T-helper 2 cell treated with Interferon-gamma antibody and Interleukin-4, amounts not matched to agents 5 μg/mL and 100 μg/mL, for 36 hours (primary cell): ENCODE results near the gene PPAN.
A peak's percentile ranks its signal among the peaks of the same experiment; 100 is the strongest.

ENCODE experiments used
- DNase-seq: peaks from one replicate; pipeline ENCODE4 v3.0.0; 2021; ENCODE audit warnings: low spot score
- H3K27ac Mint-ChIP-seq: one replicate; pipeline ENCODE4 v1.8.0; 2021; ENCODE audit warnings: mild to moderate bottlenecking, mixed read lengths
- H3K27me3 Mint-ChIP-seq: one replicate; pipeline ENCODE4 v1.8.0; 2021; ENCODE audit warnings: low read depth, mixed read lengths
- H3K36me3 Mint-ChIP-seq: one replicate; pipeline ENCODE4 v1.8.0; 2021; ENCODE audit warnings: low read depth, mixed read lengths
- H3K4me1 Mint-ChIP-seq: one replicate; pipeline ENCODE4 v1.8.0; 2021; ENCODE audit warnings: low read depth, mixed read lengths
- H3K4me3 Mint-ChIP-seq: one replicate; pipeline ENCODE4 v1.8.0; 2022; ENCODE audit warnings: mild to moderate bottlenecking, moderate library complexity, mixed read lengths
- H3K9me3 Mint-ChIP-seq: one replicate; pipeline ENCODE4 v1.8.0; 2021; ENCODE audit warnings: mixed read lengths

PPAN gene

DNA sequence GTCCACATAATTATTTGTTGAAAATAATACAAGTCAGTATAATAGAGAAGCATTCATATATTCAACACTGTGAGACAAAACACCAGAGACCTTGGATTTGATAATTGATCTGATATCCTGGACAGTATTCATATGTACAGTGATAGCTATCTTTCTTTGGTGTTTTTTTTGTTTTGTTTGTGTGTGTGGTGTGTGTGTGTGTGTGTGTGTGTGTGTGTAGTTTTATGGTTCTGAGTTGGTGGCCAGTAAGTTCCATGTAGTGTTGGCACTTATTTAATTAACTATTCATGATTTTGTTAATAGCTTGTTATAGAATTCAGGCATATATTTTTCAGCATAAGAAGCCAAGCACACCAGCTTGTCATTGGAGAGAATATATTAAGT lies 2.0 kb upstream of the PPAN start:
- DNase-seq, result no peak
- Mint-ChIP-seq H3K4me3 (peak overlapping the region; percentile 79), H3K4me1 (peaks cover 44% of the 10 kb centered on the region), H3K36me3 (peaks cover 18% of the 10 kb centered on the region), H3K27me3 (no peaks in the 10 kb centered on the region), H3K27ac (peak overlapping the region; percentile 100), H3K9me3 (no peaks in the 10 kb centered on the region)

GRCh38 chr19:10104665-10105508 lies 1.3 kb upstream of the PPAN start:
- peaks cover 25% of the 10 kb centered on the region for H3K36me3 Mint-ChIP-seq
- peak; percentile 90 for DNase-seq

DNA sequence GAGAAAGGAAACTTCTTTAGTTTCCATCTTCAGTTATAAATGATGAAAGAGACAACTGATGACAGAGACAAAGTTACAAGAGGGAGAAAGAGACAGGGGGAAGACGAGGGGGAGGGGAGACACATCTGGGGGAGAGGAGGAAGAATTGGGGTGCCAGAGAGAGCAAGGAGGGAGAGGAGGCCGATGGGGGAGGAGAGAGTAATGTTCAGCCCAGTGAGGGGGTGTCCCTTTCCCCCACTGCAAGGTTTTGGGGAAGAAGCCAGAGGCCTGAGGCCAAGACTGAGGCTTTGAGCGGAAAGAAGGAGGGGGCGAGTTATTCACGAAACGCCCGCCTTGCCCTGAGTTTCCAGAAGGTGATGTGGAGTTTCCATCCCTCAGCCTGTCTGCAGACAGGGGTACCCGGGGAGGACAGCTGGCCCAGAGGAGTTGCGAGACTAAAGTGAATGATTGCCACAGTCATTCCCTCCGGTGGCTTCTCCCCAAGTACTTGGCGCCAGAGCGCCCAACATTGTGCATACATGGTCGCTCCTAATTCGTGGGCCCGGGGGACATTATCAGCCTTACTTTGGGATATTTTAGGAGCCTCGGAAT lies 558 bp upstream of the PPAN start:
- peak; percentile 90 for DNase-seq
- Mint-ChIP-seq H3K36me3 (peaks cover 28% of the 10 kb centered on the region), H3K27ac (peak overlapping the region; percentile 100), H3K9me3 (no peaks in the 10 kb centered on the region), H3K4me3 (peak overlapping the region; percentile 79), H3K27me3 (no peaks in the 10 kb centered on the region), H3K4me1 (peaks cover 38% of the 10 kb centered on the region)

More at GRCh38 chr19:10104665-10105508, 1.3 kb upstream of the PPAN start:
- no peaks in the 10 kb centered on the region for H3K27me3 Mint-ChIP-seq
- peak overlapping the region; percentile 100 for H3K27ac Mint-ChIP-seq
- H3K4me3 Mint-ChIP-seq, result peak overlapping the region; percentile 79
- H3K4me1 Mint-ChIP-seq, result peaks cover 40% of the 10 kb centered on the region
- no peaks in the 10 kb centered on the region for H3K9me3 Mint-ChIP-seq

DNA sequence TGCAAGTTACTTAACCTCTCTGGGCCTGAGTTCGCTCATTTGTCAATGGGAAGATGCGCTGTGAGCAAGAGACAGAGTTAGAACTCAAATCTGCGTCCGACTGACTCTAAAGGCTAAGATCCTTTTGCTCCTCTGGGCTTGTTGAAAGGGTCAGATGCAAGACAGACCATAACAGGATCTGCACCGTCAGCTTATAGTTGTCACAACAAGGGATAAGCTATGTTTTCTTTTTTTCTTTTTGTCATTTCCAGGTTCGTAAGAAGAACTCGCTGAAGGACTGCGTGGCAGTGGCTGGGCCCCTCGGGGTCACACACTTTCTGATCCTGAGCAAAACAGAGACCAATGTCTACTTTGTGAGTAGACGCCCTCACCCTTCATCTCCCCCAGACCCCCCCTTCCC lies 1.1 kb downstream of the PPAN start:
- Mint-ChIP-seq H3K27me3 (no peaks in the 10 kb centered on the region), H3K4me3 (peak overlapping the region; percentile 79), H3K36me3 (peaks cover 35% of the 10 kb centered on the region), H3K27ac (peak overlapping the region; percentile 100), H3K4me1 (peaks cover 44% of the 10 kb centered on the region), H3K9me3 (no peaks in the 10 kb centered on the region)
- no peak for DNase-seq

DNA sequence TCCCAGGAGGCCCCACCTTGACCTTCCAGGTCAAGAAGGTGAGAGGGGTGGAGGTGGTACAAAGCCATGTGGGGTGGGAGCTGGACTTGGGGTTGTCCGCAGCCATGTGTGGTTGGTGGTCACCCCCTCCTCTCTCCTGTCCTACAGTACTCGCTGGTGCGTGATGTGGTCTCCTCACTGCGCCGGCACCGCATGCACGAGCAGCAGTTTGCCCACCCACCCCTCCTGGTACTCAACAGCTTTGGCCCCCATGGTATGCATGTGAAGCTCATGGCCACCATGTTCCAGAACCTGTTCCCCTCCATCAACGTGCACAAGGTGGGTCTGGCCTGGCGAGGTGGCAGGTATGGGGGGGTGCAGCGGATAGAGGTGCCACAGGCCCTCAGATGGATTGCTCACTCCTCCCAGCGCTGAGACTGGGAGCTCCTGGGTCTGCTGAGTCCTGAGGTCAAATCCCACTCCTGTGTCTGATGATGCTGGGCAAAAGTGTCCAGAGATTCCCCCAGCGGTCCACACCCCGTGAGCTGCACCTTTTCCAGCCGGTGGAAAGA lies 1.7 kb downstream of the PPAN start:
- no peaks in the 10 kb centered on the region for H3K27me3 Mint-ChIP-seq

GRCh38 chr19:10109528-10109927 lies 3.4 kb downstream of the PPAN start:
- no peak for DNase-seq
- no peaks in the 10 kb centered on the region for H3K9me3 Mint-ChIP-seq
- no peak overlapping the region for H3K4me3 Mint-ChIP-seq
- H3K4me1 Mint-ChIP-seq, result peaks cover 41% of the 10 kb centered on the region
- H3K27me3 Mint-ChIP-seq, result no peaks in the 10 kb centered on the region
- no peak overlapping the region for H3K27ac Mint-ChIP-seq
- peaks cover 42% of the 10 kb centered on the region for H3K36me3 Mint-ChIP-seq

More for the DNA sequence above, 1.7 kb downstream of the PPAN start:
- Mint-ChIP-seq H3K9me3 (no peaks in the 10 kb centered on the region), H3K4me3 (peak overlapping the region; percentile 79), H3K36me3 (peaks cover 39% of the 10 kb centered on the region), H3K4me1 (peaks cover 47% of the 10 kb centered on the region), H3K27ac (peak overlapping the region; percentile 60)
- DNase-seq, result no peak

GRCh38 chr19:10110076-10110971 lies 4.2 kb downstream of the PPAN start:
- DNase-seq, result no peak
- Mint-ChIP-seq H3K4me1 (peaks cover 34% of the 10 kb centered on the region), H3K36me3 (peaks cover 47% of the 10 kb centered on the region), H3K9me3 (no peaks in the 10 kb centered on the region), H3K4me3 (peak overlapping the region; percentile 54), H3K27me3 (no peaks in the 10 kb centered on the region), H3K27ac (peak overlapping the region; percentile 68)

DNA sequence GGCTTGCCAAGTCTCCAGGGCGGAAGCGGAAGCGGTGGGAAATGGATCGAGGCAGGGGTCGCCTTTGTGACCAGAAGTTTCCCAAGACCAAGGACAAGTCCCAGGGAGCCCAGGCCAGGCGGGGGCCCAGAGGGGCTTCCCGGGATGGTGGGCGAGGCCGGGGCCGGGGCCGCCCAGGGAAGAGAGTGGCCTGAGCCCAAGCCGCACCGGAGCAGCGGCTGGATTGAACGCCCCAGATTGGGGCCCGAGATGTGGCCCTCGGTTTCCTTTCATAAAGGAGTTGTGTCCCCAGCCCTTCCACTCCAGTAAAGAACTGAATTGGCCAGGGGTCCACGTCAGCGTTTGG lies 4.8 kb downstream of the PPAN start:
- H3K27me3 Mint-ChIP-seq, result no peaks in the 10 kb centered on the region

GRCh38 chr19:10111405-10111811 lies 5.2 kb downstream of the PPAN start, which contains the start of gene P2RY11:
TSS of gene P2RY11 (plus strand) at chr19:10111693. CDS start at chr19:10111722, 29 bp downstream.
- H3K4me3 Mint-ChIP-seq, result peak within 1 kb of the TSS; percentile 54
- peaks cover 27% of the 10 kb centered on the region for H3K4me1 Mint-ChIP-seq
- peak within 1 kb of the TSS; percentile 86 for H3K27ac Mint-ChIP-seq
- H3K9me3 Mint-ChIP-seq, result no peaks in the 10 kb centered on the region
- peaks cover 55% of the 10 kb centered on the region for H3K36me3 Mint-ChIP-seq
- DNase-seq, result peak; percentile 37
- H3K27me3 Mint-ChIP-seq, result no peaks in the 10 kb centered on the region

More for the DNA sequence above, 4.8 kb downstream of the PPAN start:
- Mint-ChIP-seq H3K4me3 (peak overlapping the region; percentile 54), H3K4me1 (peaks cover 28% of the 10 kb centered on the region), H3K27ac (peak overlapping the region; percentile 68), H3K36me3 (peaks cover 50% of the 10 kb centered on the region), H3K9me3 (no peaks in the 10 kb centered on the region)
- no peak for DNase-seq

DNA sequence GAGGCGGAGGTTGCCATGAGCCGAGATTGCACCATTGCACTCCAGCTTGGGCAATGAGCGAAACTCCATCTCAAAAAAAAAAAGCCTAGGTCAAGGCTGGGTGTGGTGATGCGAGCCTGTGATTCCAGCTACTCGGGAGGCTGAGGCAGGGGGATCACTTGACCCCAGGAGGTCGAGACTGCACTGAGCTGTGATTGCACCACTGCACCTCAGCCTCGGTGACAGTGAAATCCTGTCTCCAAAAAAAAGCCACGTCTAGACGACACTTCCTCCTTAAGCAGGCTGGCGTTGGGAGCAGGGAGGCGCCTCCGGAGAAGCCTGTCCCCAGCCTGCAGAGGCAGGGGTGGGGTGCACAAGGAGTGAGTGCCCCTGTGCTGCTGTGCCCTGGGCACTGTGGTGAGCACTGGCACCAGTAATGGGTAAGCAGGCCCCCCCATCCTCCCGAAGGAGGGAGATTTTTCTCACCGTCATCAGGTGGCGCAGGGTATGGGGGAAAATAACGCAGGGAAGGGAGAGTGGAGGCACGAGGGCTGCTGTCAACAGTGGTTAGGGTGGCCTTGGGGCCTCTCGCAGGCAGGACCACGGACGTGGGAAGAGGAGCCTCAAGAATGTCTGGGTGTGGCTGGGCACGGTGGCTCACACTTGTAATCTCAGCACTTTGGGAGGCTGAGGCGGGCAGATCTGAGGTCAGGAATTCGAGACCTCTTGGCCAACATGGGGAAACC lies 6.0 kb downstream of the PPAN start:
- H3K9me3 Mint-ChIP-seq, result no peaks in the 10 kb centered on the region

GRCh38 chr19:10112895-10113591 lies 6.9 kb downstream of the PPAN start:
- Mint-ChIP-seq H3K27ac (peak overlapping the region; percentile 86), H3K4me3 (peak overlapping the region; percentile 52), H3K27me3 (no peaks in the 10 kb centered on the region), H3K36me3 (peaks cover 53% of the 10 kb centered on the region), H3K4me1 (peaks cover 22% of the 10 kb centered on the region), H3K9me3 (no peaks in the 10 kb centered on the region)
- peak; percentile 61 for DNase-seq

More for the DNA sequence above, 6.0 kb downstream of the PPAN start:
- peak overlapping the region; percentile 86 for H3K27ac Mint-ChIP-seq
- H3K4me1 Mint-ChIP-seq, result peaks cover 25% of the 10 kb centered on the region
- H3K36me3 Mint-ChIP-seq, result peaks cover 54% of the 10 kb centered on the region
- peak overlapping the region; percentile 52 for H3K4me3 Mint-ChIP-seq
- no peaks in the 10 kb centered on the region for H3K27me3 Mint-ChIP-seq
- peak; percentile 73 for DNase-seq

- H3K4me3 Mint-ChIP-seq, result no peak overlapping the region
- H3K27me3 Mint-ChIP-seq, result no peaks in the 10 kb centered on the region
- no peak for DNase-seq
- H3K27ac Mint-ChIP-seq, result no peak overlapping the region
- H3K36me3 Mint-ChIP-seq, result peaks cover 54% of the 10 kb centered on the region
- no peaks in the 10 kb centered on the region for H3K9me3 Mint-ChIP-seq
- H3K4me1 Mint-ChIP-seq, result peaks cover 22% of the 10 kb centered on the region
Observed at GRCh38 chr19:10113592-10113963, 7.4 kb downstream of the PPAN start.
